KOPT-K1 (cell line): ENCODE measurements around the gene GPR132.

ENCODE experiments used
- H3K27ac ChIP-seq: fragments of 200-600 bp; sonication (generic); 2 replicates; pipeline ENCODE4 v1.5.1; 2016; ENCODE audit warnings: antibody characterized with exemption, mild to moderate bottlenecking, low read depth, low read length; ENCODE audit not compliant: poor library complexity, severe bottlenecking
- H3K36me3 ChIP-seq: fragments of 200-600 bp; sonication (generic); 2 replicates; pipeline ENCODE4 v1.5.1; 2017; ENCODE audit warnings: antibody characterized with exemption, mild to moderate bottlenecking, low read length, moderate library complexity; ENCODE audit not compliant: insufficient read depth
- H3K9me3 ChIP-seq: fragments of 200-600 bp; sonication (generic); 2 replicates; pipeline ENCODE4 v1.5.1; 2017; ENCODE audit warnings: antibody characterized with exemption, low read length, mild to moderate bottlenecking; ENCODE audit not compliant: insufficient read depth, poor library complexity, severe bottlenecking

The GPR132 gene

GRCh38 chr14:105005929-105006830, 59.0 kb downstream of the GPR132 start:
- no peak overlapping the region for H3K27ac ChIP-seq
- peaks cover 60% of the 10 kb centered on the region for H3K36me3 ChIP-seq
- H3K9me3 ChIP-seq = no peaks in the 10 kb centered on the region

- Histone ChIP-seq H3K27ac (no peak overlapping the region), H3K9me3 (no peaks in the 10 kb centered on the region), H3K36me3 (peaks cover 52% of the 10 kb centered on the region)
Observed at GRCh38 chr14:105005329-105005928, 59.8 kb downstream of the GPR132 start.
